GM10847 (cell line): ENCODE results near the gene PTGES.

Source experiments
- POLR2A ChIP-seq: IDR thresholded peaks from 2 replicates; pipeline ENCODE4 v1.6.1; 2011; ENCODE audit not compliant: insufficient read length; ENCODE audit errors: extremely low read depth

PTGES gene

DNA sequence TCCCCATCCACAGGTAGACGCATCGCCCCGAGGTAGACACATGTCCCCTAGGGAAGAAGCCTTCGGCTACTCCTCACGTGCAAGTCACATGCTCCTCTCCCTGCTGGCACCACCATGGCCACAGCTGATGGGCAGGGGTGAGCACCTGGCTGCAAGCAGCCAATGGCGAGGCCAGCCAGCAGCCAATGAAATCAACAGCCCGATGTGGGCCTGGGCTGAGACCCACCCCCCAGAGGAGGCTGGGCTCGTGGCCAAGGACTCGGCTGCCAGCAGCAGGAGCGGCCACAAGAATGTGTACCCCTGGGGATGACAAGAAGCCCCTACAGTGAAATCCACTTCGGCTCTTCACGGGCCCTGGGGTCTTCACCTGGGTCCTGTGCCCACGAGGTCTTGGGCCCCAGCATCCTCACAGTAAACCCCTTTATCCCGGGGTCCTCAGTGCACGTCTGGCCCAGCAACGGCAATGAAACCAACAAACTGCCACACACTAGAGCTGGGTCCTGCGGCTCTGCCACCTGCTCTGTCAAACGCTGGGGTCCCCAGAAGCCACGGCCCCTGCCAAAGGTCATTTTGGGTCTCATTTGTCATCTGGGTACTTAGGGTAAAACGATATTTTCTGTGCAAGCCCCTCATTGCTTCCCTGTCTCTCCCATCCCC lies 22.1 kb upstream of the PTGES start:
- TF ChIP-seq POLR2A, result no peak

DNA sequence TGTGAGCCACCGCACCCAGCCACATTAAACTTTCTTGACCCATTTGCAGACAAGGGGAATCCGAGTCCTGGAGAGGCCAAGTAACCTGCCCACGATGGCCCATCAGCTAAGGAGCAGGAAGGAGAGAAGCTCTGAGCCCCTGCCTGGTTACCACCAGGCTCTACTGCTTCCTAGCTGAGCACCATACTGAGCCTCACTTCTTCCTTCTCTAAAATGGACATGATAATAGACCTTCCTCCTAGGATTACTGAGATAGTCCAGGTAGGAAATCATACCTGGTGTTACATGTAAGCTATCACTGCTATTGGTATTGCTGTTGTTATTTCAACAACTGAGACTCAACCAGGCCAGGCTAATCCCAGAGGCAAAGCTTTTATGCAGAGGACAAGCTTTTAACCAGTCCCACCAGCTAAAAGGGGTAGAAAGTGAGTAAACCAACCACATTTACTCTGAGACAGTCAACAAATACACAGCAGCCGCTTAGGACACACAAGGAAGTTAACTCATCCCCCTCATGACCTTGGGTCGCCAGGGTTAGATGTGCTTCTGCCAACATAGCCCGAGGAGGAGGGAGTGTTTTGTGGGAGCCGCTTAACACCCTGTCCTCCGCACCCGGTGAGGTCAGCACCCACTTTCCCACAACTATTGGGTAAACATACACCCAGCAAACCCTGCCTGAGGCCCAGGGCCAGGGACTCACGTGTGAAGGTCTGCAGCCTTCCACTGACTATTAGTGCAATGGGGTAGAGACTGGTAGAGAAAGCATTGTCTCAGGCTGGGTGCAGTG lies 20.6 kb upstream of the PTGES start:
- no peak for TF ChIP-seq POLR2A

DNA sequence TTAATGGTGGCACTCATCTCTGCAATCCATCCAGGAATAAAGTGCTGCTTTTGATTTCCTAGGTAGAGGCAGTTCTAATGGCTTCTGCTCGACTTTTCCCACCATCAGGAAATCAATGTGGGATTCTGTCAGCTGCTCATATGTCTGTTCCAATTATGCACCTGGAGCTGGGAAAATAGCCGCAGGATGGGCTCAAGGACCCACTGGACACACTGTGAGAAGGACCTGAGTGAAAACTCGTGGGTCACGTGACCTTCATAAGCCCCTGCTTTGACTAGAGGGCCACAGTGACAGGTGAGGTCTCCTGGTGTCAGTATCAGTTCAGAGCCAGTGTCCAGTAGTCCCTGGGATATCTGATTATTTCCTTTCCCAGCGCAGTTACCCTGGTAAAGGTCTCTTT lies 17.9 kb upstream of the PTGES start:
- no peak for TF ChIP-seq POLR2A

DNA sequence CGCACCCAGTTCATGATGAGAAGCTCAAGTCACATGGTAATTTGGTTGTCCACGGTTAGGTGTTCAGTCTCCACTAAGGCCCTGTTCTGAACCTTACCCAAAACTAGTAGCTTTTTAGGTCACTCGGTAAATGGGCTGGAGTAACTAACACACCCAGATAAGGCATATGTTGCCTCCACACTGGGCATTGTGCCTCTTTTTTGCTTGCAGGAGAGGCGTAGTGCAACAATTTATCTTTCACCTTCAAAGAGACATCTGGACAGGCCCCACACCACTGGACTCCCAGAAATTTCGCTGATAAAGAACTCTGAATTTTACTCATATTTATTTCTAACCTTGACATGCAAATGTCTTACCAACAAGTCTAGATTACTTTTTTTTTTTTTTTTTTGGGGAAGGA lies 16.8 kb upstream of the PTGES start:
- TF ChIP-seq POLR2A, result no peak

DNA sequence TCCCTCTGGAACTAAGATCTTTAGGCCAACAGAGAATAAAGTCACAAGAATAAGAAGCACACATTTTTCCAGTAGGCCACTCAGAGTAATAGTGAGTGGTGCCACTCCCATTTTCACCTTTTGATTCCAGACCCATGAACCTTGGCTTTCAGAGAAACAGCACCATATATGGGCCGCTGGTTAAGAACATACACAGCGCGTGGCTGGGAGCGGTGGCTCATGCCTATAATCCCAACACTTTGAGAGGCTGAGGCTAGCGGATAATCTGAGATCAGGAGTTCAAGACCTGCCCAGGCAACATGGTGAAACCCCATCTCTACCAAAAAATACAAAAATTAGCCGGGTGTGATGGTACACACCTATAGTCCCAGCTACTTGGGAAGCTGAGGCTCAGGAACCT lies 15.6 kb upstream of the PTGES start:
- TF ChIP-seq POLR2A, result no peak

DNA sequence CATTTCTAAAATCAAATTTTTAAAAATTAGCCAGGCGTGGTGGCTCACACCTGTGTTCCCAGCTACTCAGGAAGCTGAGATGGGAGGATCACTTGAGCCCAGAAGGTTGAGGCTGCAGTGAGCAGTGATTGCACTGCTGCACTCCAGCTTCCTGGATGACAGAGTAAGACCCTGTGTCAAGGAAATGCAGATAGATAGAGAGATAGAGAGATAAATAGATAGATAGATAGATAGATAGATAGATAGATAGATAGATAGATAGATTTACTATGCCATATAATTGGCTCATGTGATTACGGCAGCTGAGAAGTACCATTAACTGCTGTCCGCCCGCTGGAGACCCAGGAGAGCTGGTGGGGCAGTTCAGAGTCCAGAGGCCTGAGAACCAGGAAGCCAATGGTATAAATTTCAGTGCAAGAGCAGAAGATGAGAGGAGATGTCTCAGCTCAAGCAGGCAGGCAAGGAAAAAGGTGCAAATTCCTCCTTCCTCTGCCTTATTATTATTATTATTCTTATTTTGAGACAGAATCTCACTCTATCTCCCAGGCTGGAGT lies 13.0 kb upstream of the PTGES start:
- TF ChIP-seq POLR2A, result no peak

DNA sequence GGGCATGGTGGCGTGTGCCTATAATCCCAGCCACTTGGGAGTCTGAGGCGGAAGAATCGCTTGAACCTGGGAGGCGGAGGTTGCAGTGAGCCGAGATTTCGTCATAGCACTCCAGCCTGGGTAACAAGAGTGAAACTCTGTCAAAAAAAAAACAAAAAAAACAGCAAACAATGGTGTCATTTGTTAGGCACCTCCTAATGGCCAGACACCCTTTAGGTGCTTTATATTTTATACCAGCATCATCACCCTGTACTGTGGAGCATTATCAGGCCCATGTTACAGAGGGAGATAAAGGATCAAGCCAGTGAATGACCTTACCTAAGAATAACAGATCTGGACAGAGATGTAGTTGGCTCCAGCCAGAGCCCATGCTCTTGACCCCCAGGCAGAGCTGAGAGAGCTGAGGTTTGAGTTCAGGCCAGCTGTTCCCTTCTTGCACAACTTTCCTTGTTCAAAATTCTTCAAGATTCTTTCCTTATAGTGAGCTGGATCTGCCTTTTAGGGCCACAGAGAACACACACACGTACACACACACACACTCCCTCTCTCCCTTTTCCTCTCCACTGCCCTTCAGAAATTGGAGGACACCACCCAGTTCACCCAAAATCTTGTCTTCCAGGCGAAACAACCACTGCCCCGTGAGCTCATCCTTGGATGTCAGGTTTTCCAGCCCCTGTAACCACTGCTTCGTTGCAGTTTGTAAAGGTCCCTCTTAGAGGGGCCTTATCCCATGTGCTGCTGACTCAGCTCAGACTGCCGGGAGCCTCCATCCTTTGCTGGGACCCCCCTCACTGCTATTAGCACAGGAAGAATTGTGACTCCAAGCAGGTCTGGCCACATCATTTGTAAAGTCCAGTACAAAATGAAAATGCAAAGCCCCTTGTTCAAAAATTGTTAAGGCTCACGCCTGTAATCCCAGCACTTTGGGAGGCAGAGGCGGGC lies 10.4 kb upstream of the PTGES start:
- no peak for TF ChIP-seq POLR2A

DNA sequence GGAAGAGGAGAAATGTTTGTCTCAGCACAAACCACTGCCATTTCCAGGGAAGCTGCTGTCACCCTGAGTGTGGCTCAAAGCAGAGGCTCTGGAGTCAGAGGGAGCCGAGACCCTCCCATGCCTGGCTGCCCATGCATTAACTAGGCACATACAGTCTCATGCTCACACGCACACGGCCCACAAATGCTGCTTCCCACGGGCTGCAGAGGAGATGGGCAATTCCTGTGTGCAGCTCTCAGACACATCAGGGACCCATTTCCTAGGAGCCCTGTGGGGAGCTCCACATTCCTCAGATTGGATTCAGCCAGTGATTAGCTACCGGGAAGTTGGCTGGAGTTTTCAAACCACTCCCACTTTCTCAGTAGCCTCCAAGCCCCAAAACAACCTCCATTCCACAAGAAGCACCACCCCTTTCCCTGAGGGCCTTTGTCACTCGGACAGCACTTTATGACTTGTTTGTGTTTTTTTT lies 9.1 kb upstream of the PTGES start:
- TF ChIP-seq POLR2A, result no peak

DNA sequence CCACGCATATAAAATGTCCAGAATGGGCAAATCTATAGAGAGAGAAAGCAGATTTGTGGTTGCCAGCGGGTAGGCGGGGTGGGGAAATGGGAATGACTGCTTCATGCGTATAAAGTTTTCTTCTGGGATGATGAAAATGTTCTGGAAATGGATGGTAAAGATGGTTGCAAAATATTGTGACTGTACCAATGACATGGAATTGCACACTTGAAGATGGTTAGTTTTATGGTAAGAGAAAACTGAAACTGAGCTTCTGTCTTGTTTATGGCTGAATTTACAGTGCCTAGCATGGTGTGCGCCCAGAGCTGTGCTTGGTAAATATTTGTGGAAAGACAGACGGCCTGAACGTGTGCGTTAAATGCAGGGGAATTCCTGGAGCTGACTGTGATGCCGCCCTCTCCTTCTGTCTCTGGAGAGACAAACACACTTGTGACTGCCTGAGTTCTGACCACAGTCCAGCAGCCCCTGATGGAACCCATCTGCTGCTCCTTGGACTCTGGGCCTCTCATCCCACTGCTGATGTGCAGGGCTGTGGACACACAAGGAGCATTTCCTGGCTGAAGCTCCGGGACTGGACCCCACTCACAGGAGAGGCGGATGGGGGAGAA lies 8.6 kb upstream of the PTGES start:
- no peak for TF ChIP-seq POLR2A

- no peak for TF ChIP-seq POLR2A
Measured at GRCh38 chr9:129759804-129760502, 7.1 kb upstream of the PTGES start.

- TF ChIP-seq POLR2A, result no peak
Measured at GRCh38 chr9:129759319-129759718, 6.5 kb upstream of the PTGES start.

- no peak for TF ChIP-seq POLR2A
Measured at GRCh38 chr9:129757045-129757444, 4.2 kb upstream of the PTGES start.

DNA sequence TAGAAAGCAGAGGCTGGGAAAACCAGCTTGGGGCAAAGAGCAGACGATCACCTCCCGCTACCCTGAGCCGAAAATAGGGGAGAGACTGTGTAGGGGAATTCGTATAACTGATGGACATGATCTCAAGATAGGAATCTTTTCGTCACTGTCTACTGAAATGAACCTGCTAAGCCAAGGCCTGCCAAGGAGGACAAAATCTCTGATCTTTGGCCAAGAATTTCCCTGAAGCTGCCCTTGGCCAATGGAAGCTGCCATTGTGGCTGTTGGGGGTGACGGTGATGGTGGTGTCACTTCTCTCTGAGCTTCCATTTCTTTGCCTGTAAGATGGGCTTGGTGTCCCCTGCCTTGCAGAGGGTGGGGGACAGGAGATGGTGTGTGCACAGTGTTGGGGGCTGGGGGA lies 3.3 kb upstream of the PTGES start:
- TF ChIP-seq POLR2A, result no peak

DNA sequence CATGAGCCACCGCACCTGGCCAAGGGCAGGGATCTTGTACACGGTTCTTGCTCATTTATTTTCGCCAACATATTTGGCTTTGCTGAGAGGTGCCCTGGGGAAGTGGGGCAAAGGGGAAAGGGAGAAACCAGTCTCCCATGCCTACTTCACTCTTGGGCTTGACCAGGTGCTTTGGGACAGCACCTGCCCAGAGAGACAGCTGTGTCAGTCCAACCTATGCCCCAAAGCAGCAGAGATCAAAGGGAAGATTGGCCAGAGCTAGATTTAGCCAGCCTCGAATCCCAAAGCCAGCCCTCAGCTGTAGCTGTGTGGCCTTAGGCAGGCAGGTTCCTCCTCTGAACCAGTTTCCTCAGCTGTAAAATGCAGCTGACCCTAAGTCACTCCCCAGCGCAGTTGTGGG lies 2.3 kb upstream of the PTGES start:
- no peak for TF ChIP-seq POLR2A
